ENCODE data around the gene ERBIN. TPM values are rescaled to one million over a fixed set of nuclear protein-coding genes. Genes with fewer than 3 reads are reported as not detected.

The ERBIN gene
- total RNA-seq, 1 experiment from 2014 or later: 27.1 TPM

- 0 out of 2 replicates have a peak, but pooled peaks cover 5% of the 10 kb centered on the region for H3K36me3 Mint-ChIP-seq
- H3K27ac Mint-ChIP-seq: no peak overlapping the region
- DNase-seq (ENCODE audit: low spot score) (no peak), ATAC-seq (no peak)
- ChIA-PET POLR2A (no interaction called here), CTCF (no interaction called here)
- TF ChIP-seq FOXP4 (CRISPR knock-in tag; IDR thresholded peaks at IDR 0.05): no peak
- no peak for TF ChIP-seq ERG (CRISPR knock-in tag; IDR thresholded peaks at IDR 0.05)
- no peak for TF ChIP-seq CDX4 (CRISPR knock-in tag; IDR thresholded peaks at IDR 0.05; ENCODE audit: borderline replicate concordance)
- TF ChIP-seq ZNF232 (CRISPR knock-in tag; IDR thresholded peaks at IDR 0.05): no peak
- no peak for TF ChIP-seq E2F4 (CRISPR knock-in tag; IDR thresholded peaks at IDR 0.05; ENCODE audit: borderline replicate concordance, low read depth)
- TF ChIP-seq TEAD1 (CRISPR knock-in tag; IDR thresholded peaks at IDR 0.05): no peak
- TF ChIP-seq PRDM15 (CRISPR knock-in tag; IDR thresholded peaks at IDR 0.05): no peak
- TF ChIP-seq ZNF425 (CRISPR knock-in tag; conservative IDR thresholded peaks at IDR 0.05): no peak
- TF ChIP-seq IRF1 (CRISPR knock-in tag; IDR thresholded peaks at IDR 0.05): no peak
- no peak for TF ChIP-seq E2F1 (CRISPR knock-in tag; IDR thresholded peaks at IDR 0.05)
- H3K4me3 Mint-ChIP-seq: no peak overlapping the region
- H3K27me3 Mint-ChIP-seq (ENCODE audit: low read depth): no peaks in the 10 kb centered on the region
- H3K4me1 Mint-ChIP-seq: peaks cover 6% of the 10 kb centered on the region
- H3K9me3 Mint-ChIP-seq: no peaks in the 10 kb centered on the region
These were observed 85.9 kb downstream of the ERBIN start for GRCh38 chr5:66012271-66012670.

- Mint-ChIP-seq H3K27me3 (ENCODE audit: low read depth) (no peaks in the 10 kb centered on the region), H3K36me3 (0 out of 2 replicates have a peak, but pooled peaks cover 5% of the 10 kb centered on the region), H3K4me3 (no peak overlapping the region), H3K9me3 (no peaks in the 10 kb centered on the region), H3K4me1 (peaks cover 6% of the 10 kb centered on the region), H3K27ac (no peak overlapping the region)
- ATAC-seq: no peak
- DNase-seq (ENCODE audit: low spot score): no peak
- POLR2A ChIA-PET: no interaction called here
- CTCF ChIA-PET: no interaction called here
- TF ChIP-seq E2F4 (CRISPR knock-in tag; IDR thresholded peaks at IDR 0.05; ENCODE audit: borderline replicate concordance, low read depth) (no peak), MLX (CRISPR knock-in tag; IDR thresholded peaks at IDR 0.05) (no peak), HMGA2 (CRISPR knock-in tag; IDR thresholded peaks at IDR 0.05) (no peak), ZNF423 (CRISPR knock-in tag; IDR thresholded peaks at IDR 0.05) (no peak), IRF1 (CRISPR knock-in tag; IDR thresholded peaks at IDR 0.05) (no peak), JAZF1 (CRISPR knock-in tag; IDR thresholded peaks at IDR 0.05) (no peak), USF2 (CRISPR knock-in tag; IDR thresholded peaks at IDR 0.05) (no peak), ZNF263 (CRISPR knock-in tag; IDR thresholded peaks at IDR 0.05; ENCODE audit: low read depth) (no peak), NFATC4 (CRISPR knock-in tag; IDR thresholded peaks at IDR 0.05) (no peak)
These were observed 87.0 kb downstream of the ERBIN start for GRCh38 chr5:66013397-66013796.

Measured in WTC11 (cell line).